NCI-H774 (cell line): ENCODE results near the gene INSIG1.

Source experiments
- DNase-seq: peaks from one replicate; lab custom pipeline; 2025; lab: John Stamatoyannopoulos, UW

INSIG1 gene

DNA sequence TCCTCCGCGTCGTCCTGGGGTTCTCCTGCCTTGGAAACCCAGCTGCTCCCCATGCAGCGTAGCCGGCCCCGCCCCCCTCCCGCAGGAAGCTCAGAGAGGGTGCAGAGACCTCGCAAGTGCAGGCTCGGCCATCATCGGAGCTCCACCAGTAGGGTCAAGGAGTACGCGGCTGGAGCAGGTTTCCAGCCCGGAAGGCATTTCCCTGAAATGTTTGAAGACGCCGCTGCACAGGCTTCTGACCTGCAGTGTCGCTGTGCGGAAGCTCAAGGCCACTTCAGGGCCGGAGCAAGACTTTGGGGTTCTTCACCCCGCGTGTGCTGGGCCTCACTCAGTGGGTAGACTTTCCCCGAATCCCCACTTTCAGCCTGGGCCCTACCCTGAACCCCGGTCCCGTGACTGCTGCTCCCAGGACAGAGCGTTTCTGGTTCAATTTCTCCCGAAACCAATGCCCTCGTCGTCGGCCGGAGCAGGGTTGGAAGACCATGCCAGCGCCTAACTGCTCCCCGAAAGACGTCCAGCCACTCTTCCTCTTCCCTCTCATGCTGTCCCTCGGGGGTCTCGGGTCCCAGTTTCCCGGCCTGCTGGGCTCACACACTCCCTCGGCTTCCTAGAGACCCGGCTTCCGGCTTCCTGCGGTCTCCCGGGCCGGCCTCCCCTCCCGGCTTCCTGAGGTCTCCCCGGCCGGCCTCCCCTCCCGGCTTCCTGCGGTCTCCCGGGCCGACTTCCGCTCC is 52.1 kb downstream of the INSIG1 start:
- DNase-seq: no peak

DNA sequence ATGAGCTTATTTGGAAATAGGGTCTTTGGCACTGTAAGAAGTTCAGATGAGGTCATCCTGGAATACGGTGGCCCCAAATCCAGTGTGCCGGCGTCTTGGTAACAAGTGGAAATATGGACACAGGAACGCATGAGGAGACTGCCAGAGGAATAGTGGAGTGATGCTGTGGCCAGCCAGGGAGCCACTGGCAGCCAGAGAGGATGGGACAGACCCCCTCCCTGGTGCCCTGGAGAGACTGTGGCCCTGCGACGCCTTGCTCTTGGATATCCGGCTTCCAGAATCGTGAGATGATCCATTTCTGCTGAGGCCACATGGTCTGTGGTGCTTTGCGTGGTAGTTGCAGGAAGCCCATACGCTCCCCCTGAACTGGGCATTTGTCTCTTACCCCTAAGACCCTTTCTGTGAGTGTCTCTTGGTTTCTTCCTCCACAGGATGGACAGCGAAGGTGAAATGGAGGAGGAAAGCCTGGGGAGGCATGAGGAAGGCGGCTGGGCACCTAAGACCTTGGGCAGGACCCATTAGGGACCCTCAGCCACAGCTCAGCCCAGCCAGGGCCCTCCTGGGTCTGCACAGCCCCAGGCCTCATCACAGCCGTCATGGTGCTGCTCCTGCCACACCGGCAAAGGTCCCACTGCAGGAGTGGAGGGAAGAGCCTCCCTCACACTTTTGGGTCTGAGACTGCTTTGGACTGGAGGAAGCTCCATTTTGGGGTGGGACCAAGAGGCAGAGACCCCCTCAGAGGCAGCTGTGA is 53.6 kb downstream of the INSIG1 start:
- DNase-seq: no peak

- no peak for DNase-seq
These were observed 54.5 kb downstream of the INSIG1 start for GRCh38 chr7:155352076-155352752.

DNA sequence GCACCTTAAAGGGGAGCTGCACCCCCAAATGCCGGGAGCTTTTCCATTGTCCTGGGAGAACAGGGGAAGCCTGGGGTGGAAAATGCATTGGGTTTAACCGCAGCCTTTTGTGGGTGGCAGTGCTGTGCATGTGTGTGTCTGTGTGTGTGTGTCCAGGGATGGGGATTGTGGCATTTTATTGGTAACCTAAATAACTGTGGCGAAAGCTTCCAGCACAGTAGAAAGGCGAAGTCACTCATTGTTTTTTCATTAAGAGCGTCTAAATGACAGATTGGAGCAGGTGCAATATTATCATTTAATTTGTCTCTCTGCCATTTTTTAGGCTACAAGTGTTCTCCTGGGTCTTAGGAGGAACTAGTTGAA is 55.1 kb downstream of the INSIG1 start:
- DNase-seq: no peak

- DNase-seq: no peak
These were observed 55.7 kb downstream of the INSIG1 start for GRCh38 chr7:155353256-155353897.

- no peak for DNase-seq
These were observed 56.8 kb downstream of the INSIG1 start for GRCh38 chr7:155354371-155355048.

GRCh38 chr7:155355176-155355575 is 57.5 kb downstream of the INSIG1 start:
- no peak for DNase-seq

DNA sequence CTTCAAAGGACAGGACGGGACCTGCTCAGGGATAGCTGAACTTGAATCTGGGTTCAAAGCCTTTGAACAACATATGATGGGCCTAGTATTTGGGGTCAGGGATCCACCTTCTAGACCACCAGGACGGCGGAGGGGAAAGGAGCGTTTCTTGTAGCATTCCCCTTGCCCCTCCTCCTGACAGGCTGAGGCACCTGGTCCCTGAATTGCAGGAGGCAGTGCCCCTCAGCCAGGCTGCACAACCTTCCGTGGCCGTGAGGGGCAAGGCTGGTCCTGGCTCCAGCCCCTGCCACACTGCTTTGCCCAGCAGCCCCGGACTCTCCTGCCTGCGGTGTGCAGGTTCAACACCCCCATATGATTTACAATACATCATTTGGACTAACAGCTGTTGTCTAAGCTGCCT is 58.1 kb downstream of the INSIG1 start:
- DNase-seq: no peak

GRCh38 chr7:155356323-155357105 is 58.8 kb downstream of the INSIG1 start:
- no peak for DNase-seq

GRCh38 chr7:155357573-155358041 is 59.9 kb downstream of the INSIG1 start:
- DNase-seq: no peak

DNA sequence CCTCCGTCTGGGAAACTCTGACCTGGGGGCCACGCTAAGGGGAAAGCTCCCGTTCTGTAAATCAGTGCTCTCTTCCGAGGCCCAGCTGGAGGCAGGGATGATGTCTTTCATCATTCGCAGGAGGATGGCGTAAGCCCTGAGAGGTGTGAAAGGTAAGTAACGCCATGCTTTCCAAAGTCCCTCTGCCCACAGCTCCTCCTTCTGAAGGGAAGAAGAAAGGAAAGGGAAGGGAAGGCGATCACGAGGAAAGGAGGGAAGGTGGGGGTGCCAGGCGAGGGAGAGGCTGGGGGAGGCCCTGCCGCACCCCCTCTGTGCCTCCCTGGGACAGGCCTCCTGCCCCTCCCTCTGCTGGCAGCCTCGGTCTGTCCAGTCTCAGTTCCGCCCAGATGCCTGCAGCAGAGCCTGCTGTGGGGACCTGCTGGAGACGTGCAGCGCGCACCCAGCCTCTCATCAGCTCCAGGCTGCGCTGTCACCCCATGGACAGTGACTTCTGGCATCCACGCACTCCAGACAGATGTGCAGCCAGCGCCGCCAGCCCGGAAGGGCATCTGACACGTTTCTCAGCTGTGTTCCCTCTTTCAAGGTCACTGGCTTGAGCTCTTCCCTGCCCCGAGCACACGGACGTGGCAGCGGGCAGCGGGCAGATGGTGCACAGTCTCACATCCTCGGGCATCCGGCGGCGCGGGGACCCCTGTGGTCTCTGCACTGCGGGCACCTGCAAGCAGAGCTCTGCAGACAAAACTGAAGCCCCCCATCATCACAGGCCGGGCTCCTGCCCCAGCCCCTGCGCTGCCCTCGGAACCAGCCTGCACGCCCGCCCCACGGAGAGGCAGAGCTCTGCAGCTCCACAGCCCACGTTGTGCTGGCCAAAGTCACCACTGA is 60.6 kb downstream of the INSIG1 start:
- no peak for DNase-seq

- DNase-seq: no peak
These were observed 61.5 kb downstream of the INSIG1 start for GRCh38 chr7:155358948-155359712.
